ENCODE data around the gene BRINP2. TPM values are rescaled to one million over a fixed set of nuclear protein-coding genes. Genes with fewer than 3 reads are reported as not detected.
A peak's percentile ranks its signal among the peaks of the same experiment; 100 is the strongest.

The BRINP2 gene
- total RNA-seq, 4 donors from 2014 or later = not detected

DNA sequence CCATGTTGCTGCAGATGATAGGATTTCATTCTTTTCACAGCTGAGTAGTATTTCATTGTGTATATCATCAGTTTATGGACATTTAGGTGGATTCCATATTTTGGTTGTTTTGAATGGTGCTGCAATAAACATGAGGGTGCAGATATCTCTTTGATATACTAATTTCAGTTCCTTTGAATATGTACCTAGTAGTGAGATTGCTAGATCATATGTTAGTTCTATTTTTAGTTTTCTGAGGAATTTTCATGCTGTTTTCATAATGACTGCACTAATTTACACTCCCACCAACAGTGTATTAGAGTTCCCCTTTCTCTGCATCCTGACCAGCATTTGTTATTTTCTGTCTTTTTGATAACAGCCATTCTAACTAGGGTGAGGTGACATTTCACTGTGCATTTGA lies 82.1 kb downstream of the BRINP2 start:
- in situ Hi-C loops (cut with MboI; ENCODE audit: low sequenced_read_pairs in 4 of 4) (loop anchor here (10.0 to 25.0 kb wide), 2 partner anchors 522 to 534 kb away; no protein-coding TSS in a partner anchor), intact Hi-C loops (cut with DNase I; ENCODE audit: low total_unique reads) (no loop called here)
- DNase-seq (no peak), ATAC-seq (no peak)
- no peak for TF ChIP-seq POLR2A (IDR thresholded peaks at IDR 0.05)
- TF ChIP-seq, protein P1, sequence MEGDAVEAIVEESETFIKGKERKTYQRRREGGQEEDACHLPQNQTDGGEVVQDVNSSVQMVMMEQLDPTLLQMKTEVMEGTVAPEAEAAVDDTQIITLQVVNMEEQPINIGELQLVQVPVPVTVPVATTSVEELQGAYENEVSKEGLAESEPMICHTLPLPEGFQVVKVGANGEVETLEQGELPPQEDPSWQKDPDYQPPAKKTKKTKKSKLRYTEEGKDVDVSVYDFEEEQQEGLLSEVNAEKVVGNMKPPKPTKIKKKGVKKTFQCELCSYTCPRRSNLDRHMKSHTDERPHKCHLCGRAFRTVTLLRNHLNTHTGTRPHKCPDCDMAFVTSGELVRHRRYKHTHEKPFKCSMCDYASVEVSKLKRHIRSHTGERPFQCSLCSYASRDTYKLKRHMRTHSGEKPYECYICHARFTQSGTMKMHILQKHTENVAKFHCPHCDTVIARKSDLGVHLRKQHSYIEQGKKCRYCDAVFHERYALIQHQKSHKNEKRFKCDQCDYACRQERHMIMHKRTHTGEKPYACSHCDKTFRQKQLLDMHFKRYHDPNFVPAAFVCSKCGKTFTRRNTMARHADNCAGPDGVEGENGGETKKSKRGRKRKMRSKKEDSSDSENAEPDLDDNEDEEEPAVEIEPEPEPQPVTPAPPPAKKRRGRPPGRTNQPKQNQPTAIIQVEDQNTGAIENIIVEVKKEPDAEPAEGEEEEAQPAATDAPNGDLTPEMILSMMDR (IDR thresholded peaks at IDR 0.05 in 4 of 5, conservative IDR thresholded peaks at IDR 0.05 in 1 of 5) = no peak
- Histone ChIP-seq H3K27ac (no peak overlapping the region), H3K4me3 (no peak overlapping the region), H3K9me3 (no peaks in the 10 kb centered on the region), H3K36me3 (no peaks in the 10 kb centered on the region), H3K27me3 (no peaks in the 10 kb centered on the region), H3K4me1 (peaks cover 5 to 7% of the 10 kb centered on the region in 2 donors)

DNA sequence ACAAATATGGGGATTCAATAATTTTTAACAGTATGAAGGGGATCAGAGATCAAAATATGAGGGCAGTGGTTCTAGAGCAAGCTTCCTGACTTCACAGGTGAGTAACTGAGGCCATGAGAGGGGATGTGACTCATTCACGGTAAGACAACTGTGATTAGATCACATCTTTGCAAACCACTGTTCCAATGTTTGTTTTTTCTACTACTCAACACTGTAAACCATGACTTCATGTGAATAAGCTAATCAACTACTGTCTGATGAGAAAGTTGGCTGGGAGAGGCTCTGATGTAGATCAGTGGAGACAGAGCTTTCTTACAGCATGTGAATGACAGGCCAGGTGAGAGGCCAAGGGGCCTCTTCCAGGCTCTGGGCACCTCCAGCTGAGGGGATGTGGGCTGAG lies 84.7 kb downstream of the BRINP2 start:
- intact Hi-C loops (cut with DNase I; ENCODE audit: low total_unique reads) (no loop called here), in situ Hi-C loops (cut with MboI; ENCODE audit: low sequenced_read_pairs in 4 of 4) (loop anchor here (10.0 to 25.0 kb wide), 2 partner anchors 519 to 532 kb away; no protein-coding TSS in a partner anchor)
- Histone ChIP-seq H3K4me1 (peaks cover 5 to 7% of the 10 kb centered on the region in 2 donors), H3K9me3 (no peaks in the 10 kb centered on the region), H3K27ac (no peak overlapping the region), H3K4me3 (no peak overlapping the region), H3K36me3 (no peaks in the 10 kb centered on the region), H3K27me3 (no peaks in the 10 kb centered on the region)
- DNase-seq (no peak), ATAC-seq (no peak)
- TF ChIP-seq, protein P1 (IDR thresholded peaks at IDR 0.05 in 4 of 5, conservative IDR thresholded peaks at IDR 0.05 in 1 of 5) = no peak
- TF ChIP-seq POLR2A (IDR thresholded peaks at IDR 0.05) = no peak

DNA sequence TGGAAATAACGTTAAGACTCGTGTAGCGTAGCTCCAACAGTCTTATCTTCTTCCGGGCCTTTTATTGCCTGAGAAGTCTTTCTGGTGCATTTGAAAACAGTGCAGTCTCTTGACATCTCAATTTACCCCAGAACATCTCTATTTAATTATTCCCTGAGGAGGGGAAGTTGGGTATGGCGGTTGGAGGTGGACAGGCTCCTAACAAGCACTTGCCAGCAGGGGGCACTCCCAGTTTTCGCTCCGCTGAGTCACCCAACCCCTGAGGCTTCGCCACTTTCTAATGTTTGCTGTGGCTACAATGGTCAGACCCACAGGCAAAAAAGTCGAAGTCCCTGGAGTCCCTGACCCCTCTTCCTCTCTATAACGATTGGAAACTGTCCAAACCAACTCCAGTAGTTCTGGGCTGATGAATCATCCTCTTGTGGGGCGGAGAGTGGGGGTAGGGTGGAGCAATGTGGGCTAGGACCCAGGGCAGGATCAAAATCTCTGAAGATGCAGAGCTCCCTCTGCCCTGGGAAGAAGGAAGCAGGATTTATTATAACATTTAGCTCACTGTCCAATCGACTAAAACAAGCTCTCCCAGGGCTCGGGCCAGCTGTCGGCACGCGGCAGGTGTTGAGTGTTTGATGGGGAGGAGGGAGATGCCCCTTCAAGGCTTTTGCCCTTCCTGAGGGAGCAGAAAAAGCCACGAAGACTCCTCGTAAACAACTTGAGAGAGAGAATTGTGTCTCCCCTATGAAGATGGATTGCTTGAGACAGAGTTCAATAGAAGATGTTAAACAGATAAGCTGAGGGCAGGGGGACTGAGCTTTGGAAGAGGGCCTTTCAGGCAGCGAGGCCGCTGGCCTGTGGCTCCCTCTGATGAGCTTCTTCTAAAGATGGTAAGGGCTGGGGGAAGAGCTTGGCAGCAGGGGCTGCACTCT lies 85.7 kb downstream of the BRINP2 start:
- TF ChIP-seq, protein P1 (IDR thresholded peaks at IDR 0.05 in 4 of 5, conservative IDR thresholded peaks at IDR 0.05 in 1 of 5) = peak; percentile 64 to 78 (median 77)
- no peak for TF ChIP-seq POLR2A (IDR thresholded peaks at IDR 0.05)
- peak; percentile 20 to 58 for DNase-seq

DNA sequence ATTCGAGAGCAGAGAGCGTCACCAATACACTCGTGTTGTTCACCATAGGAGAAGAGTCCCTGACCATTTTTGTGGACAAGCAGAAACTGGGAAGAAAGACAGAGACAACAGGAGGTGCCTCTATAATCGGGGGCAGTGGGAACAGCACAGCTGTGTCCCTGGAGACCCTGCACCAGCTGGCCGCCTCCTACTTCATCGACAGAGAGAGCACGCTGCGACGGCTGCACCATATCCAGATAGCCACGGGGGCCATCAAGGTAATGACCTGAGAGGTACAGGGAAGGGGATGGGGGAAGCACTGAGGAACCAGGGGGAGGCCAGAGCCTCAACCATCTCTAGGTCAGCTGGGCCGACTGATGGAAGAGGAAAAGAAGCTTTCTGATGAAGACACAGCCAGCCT lies 86.4 kb downstream of the BRINP2 start:
- intact Hi-C loops (cut with DNase I; ENCODE audit: low total_unique reads) = loop anchor here (2.0 kb wide), 1 partner anchor 98 kb away; no protein-coding TSS in a partner anchor
- no peak overlapping the region for H3K27ac ChIP-seq
- H3K4me1 ChIP-seq = peaks cover 5 to 7% of the 10 kb centered on the region in 2 donors
- no peaks in the 10 kb centered on the region for H3K9me3 ChIP-seq
- no peak overlapping the region for H3K4me3 ChIP-seq
- no peaks in the 10 kb centered on the region for H3K27me3 ChIP-seq
- ATAC-seq (no peak), DNase-seq (no peak)
- TF ChIP-seq, protein P1 (IDR thresholded peaks at IDR 0.05 in 4 of 5, conservative IDR thresholded peaks at IDR 0.05 in 1 of 5) = no peak
- TF ChIP-seq POLR2A (IDR thresholded peaks at IDR 0.05) = no peak
- in situ Hi-C loops (cut with MboI; ENCODE audit: low sequenced_read_pairs in 4 of 4) = loop anchor here (10.0 to 25.0 kb wide), 2 partner anchors 518 to 530 kb away; no protein-coding TSS in a partner anchor
- H3K36me3 ChIP-seq = no peaks in the 10 kb centered on the region

More for the DNA sequence above, 85.7 kb downstream of the BRINP2 start:
- H3K9me3 ChIP-seq = no peaks in the 10 kb centered on the region
- no peaks in the 10 kb centered on the region for H3K36me3 ChIP-seq
- no peaks in the 10 kb centered on the region for H3K27me3 ChIP-seq
- H3K4me3 ChIP-seq = no peak overlapping the region
- peaks cover 5 to 7% of the 10 kb centered on the region in 2 donors for H3K4me1 ChIP-seq
- in situ Hi-C loops (cut with MboI; ENCODE audit: low sequenced_read_pairs in 4 of 4) = loop anchor here (10.0 to 25.0 kb wide), 2 partner anchors 518 to 531 kb away; no protein-coding TSS in a partner anchor
- ATAC-seq = peak; percentile 82 to 92
- peak overlapping the region in 1 of 4 donors; percentile 35 for H3K27ac ChIP-seq
- intact Hi-C loops (cut with DNase I; ENCODE audit: low total_unique reads) = loop anchor here (2.0 kb wide), 1 partner anchor 98 kb away; no protein-coding TSS in a partner anchor
